Immature natural killer cell (primary cell): ENCODE data around the gene CMC1. TPM values are rescaled to one million over a fixed set of nuclear protein-coding genes. Genes with fewer than 3 reads are reported as not detected.

Experiments
- DNase-seq, 3 donors: peaks; one replicate each; pipeline ENCODE4 v3.0.0; 2022; ENCODE audit warnings: mixed read lengths in 1 of 3
- H3K27ac Mint-ChIP-seq, 6 donors: one replicate each; pipeline ENCODE4 v1.8.0; 2020; ENCODE audit warnings: mixed read lengths in 6 of 6, mild to moderate bottlenecking in 5 of 6, inconsistent platforms in 4 of 6, moderate library complexity in 3 of 6
- H3K27me3 Mint-ChIP-seq, 3 donors: one replicate each; pipeline ENCODE4 v1.8.0; 2020 to 2021; ENCODE audit warnings: low read depth in 3 of 3, mild to moderate bottlenecking in 3 of 3, mixed read lengths in 3 of 3, moderate library complexity in 3 of 3, inconsistent platforms in 1 of 3
- H3K36me3 Mint-ChIP-seq, 3 donors: one replicate each; pipeline ENCODE4 v1.8.0; 2020; ENCODE audit warnings: mixed read lengths in 3 of 3, inconsistent platforms in 2 of 3, mild to moderate bottlenecking in 2 of 3
- H3K4me1 Mint-ChIP-seq, 2 donors: one replicate each; pipeline ENCODE4 v1.8.0; 2020; ENCODE audit warnings: inconsistent platforms in 2 of 2, mild to moderate bottlenecking in 2 of 2, mixed read lengths in 2 of 2, moderate library complexity in 1 of 2
- H3K4me3 Mint-ChIP-seq, 5 donors: one replicate each; pipeline ENCODE4 v1.8.0; 2020; ENCODE audit warnings: mild to moderate bottlenecking in 5 of 5, mixed read lengths in 5 of 5, inconsistent platforms in 3 of 5, moderate library complexity in 3 of 5
- H3K9me3 Mint-ChIP-seq, 6 donors: one replicate each; pipeline ENCODE4 v1.8.0; 2020; ENCODE audit warnings: mild to moderate bottlenecking in 6 of 6, mixed read lengths in 6 of 6, inconsistent platforms in 4 of 6, moderate library complexity in 3 of 6
- polyA plus RNA-seq, 3 donors: library from polyadenylated mRNA; unstranded; fragments of 300-500 nt; fragmentation: Illumina TruSeq; gene quantifications; one replicate each; pipeline ENCODE4 v1.2.3, GENCODE V29; 2021

CMC1 gene
- polyA plus RNA-seq, 3 donors from 2014 or later = 471 to 902 (median 536) TPM

- peaks cover 0 to 6% (median 6%) of the 10 kb centered on the region in 3 donors for H3K27me3 Mint-ChIP-seq
- H3K9me3 Mint-ChIP-seq = no peaks in the 10 kb centered on the region
- H3K4me3 Mint-ChIP-seq = peak overlapping the region; percentile 88 to 95 (median 89)
- DNase-seq = peak in 2 of 3 donors; percentile 30
- peak overlapping the region; percentile 85 to 97 (median 88) for H3K27ac Mint-ChIP-seq
- H3K36me3 Mint-ChIP-seq = peaks cover 0 to 13% (median 0%) of the 10 kb centered on the region in 3 donors
- H3K4me1 Mint-ChIP-seq = peaks cover 54 to 68% of the 10 kb centered on the region in 2 donors
Measured at GRCh38 chr3:28291577-28291976, 50.2 kb downstream of the CMC1 start.

- no peaks in the 10 kb centered on the region for H3K9me3 Mint-ChIP-seq
- peaks cover 56 to 69% of the 10 kb centered on the region in 2 donors for H3K4me1 Mint-ChIP-seq
- DNase-seq = no peak
- H3K4me3 Mint-ChIP-seq = peak overlapping the region; percentile 88 to 95 (median 89)
- peaks cover 0 to 6% (median 6%) of the 10 kb centered on the region in 3 donors for H3K27me3 Mint-ChIP-seq
- H3K36me3 Mint-ChIP-seq = peaks cover 4 to 19% (median 8%) of the 10 kb centered on the region in 3 donors
- peak overlapping the region; percentile 85 to 97 (median 88) for H3K27ac Mint-ChIP-seq
Measured at GRCh38 chr3:28292622-28293021, 51.2 kb downstream of the CMC1 start.

GRCh38 chr3:28294667-28295413, 53.4 kb downstream of the CMC1 start:
- H3K36me3 Mint-ChIP-seq = peaks cover 8 to 19% (median 8%) of the 10 kb centered on the region in 3 donors
- peaks cover 66 to 83% of the 10 kb centered on the region in 2 donors for H3K4me1 Mint-ChIP-seq
- DNase-seq = peak in 2 of 3 donors; percentile 34 to 36
- peaks cover 0 to 6% (median 6%) of the 10 kb centered on the region in 3 donors for H3K27me3 Mint-ChIP-seq
- H3K27ac Mint-ChIP-seq = peak overlapping the region; percentile 85 to 97 (median 94)
- no peaks in the 10 kb centered on the region for H3K9me3 Mint-ChIP-seq
- H3K4me3 Mint-ChIP-seq = peak overlapping the region; percentile 88 to 95 (median 89)

GRCh38 chr3:28295898-28296490, 54.6 kb downstream of the CMC1 start:
- peaks cover 1 to 6% (median 6%) of the 10 kb centered on the region in 3 donors for H3K27me3 Mint-ChIP-seq
- H3K36me3 Mint-ChIP-seq = peaks cover 8 to 19% (median 8%) of the 10 kb centered on the region in 3 donors
- no peaks in the 10 kb centered on the region for H3K9me3 Mint-ChIP-seq
- DNase-seq = peak in 2 of 3 donors; percentile 24 to 36
- peak overlapping the region; percentile 85 to 97 (median 94) for H3K27ac Mint-ChIP-seq
- H3K4me1 Mint-ChIP-seq = peaks cover 68 to 83% of the 10 kb centered on the region in 2 donors
- peak overlapping the region; percentile 88 to 95 (median 89) for H3K4me3 Mint-ChIP-seq

GRCh38 chr3:28299705-28300104, 58.3 kb downstream of the CMC1 start:
- Mint-ChIP-seq H3K36me3 (peaks cover 8 to 19% (median 12%) of the 10 kb centered on the region in 3 donors), H3K4me1 (peaks cover 63 to 96% of the 10 kb centered on the region in 2 donors), H3K27me3 (peaks cover 1 to 6% (median 5%) of the 10 kb centered on the region in 3 donors), H3K9me3 (no peaks in the 10 kb centered on the region), H3K4me3 (peak overlapping the region; percentile 55 to 78 (median 66)), H3K27ac (peak overlapping the region; percentile 70 to 88 (median 78))
- no peak for DNase-seq

GRCh38 chr3:28300345-28300962, 59.0 kb downstream of the CMC1 start:
- no peak for DNase-seq
- Mint-ChIP-seq H3K4me1 (peaks cover 64 to 96% of the 10 kb centered on the region in 2 donors), H3K4me3 (peak overlapping the region; percentile 55 to 83 (median 66)), H3K9me3 (no peaks in the 10 kb centered on the region), H3K27ac (peak overlapping the region; percentile 70 to 89 (median 88)), H3K36me3 (peaks cover 8 to 21% (median 18%) of the 10 kb centered on the region in 3 donors), H3K27me3 (peaks cover 0 to 2% (median under 1%) of the 10 kb centered on the region in 3 donors)

- H3K4me3 Mint-ChIP-seq = peak overlapping the region in 4 of 5 donors; percentile 7 to 55 (median 11)
- no peaks in the 10 kb centered on the region for H3K9me3 Mint-ChIP-seq
- peaks cover 7 to 22% (median 20%) of the 10 kb centered on the region in 3 donors for H3K36me3 Mint-ChIP-seq
- peaks cover 0 to 2% (median 0%) of the 10 kb centered on the region in 3 donors for H3K27me3 Mint-ChIP-seq
- H3K27ac Mint-ChIP-seq = peak overlapping the region; percentile 49 to 87 (median 77)
- DNase-seq = no peak
- H3K4me1 Mint-ChIP-seq = peaks cover 67 to 97% of the 10 kb centered on the region in 2 donors
Measured at GRCh38 chr3:28301688-28302087, 60.3 kb downstream of the CMC1 start.

- DNase-seq = no peak
- H3K9me3 Mint-ChIP-seq = no peaks in the 10 kb centered on the region
- H3K4me3 Mint-ChIP-seq = peak overlapping the region in 3 of 5 donors; percentile 12 to 70 (median 52)
- peaks cover 10 to 37% (median 25%) of the 10 kb centered on the region in 3 donors for H3K36me3 Mint-ChIP-seq
- peaks cover 55 to 85% of the 10 kb centered on the region in 2 donors for H3K4me1 Mint-ChIP-seq
- H3K27me3 Mint-ChIP-seq = peaks cover 0 to 3% (median 3%) of the 10 kb centered on the region in 3 donors
- peak overlapping the region in 2 of 6 donors; percentile 38 to 55 for H3K27ac Mint-ChIP-seq
Measured at GRCh38 chr3:28308196-28308595, 66.8 kb downstream of the CMC1 start.

- Mint-ChIP-seq H3K36me3 (peaks cover 15 to 26% (median 20%) of the 10 kb centered on the region in 3 donors), H3K4me1 (peaks cover 40 to 83% of the 10 kb centered on the region in 2 donors), H3K27ac (peak overlapping the region; percentile 2 to 70 (median 22))
Measured at GRCh38 chr3:28315711-28316110, 74.3 kb downstream of the CMC1 start.

GRCh38 chr3:28316226-28316625, 74.8 kb downstream of the CMC1 start:
- H3K27ac Mint-ChIP-seq = peak overlapping the region in 2 of 6 donors; percentile 2 to 22

More at GRCh38 chr3:28315711-28316110, 74.3 kb downstream of the CMC1 start:
- no peak overlapping the region for H3K4me3 Mint-ChIP-seq
- DNase-seq = no peak
- no peaks in the 10 kb centered on the region for H3K9me3 Mint-ChIP-seq
- H3K27me3 Mint-ChIP-seq = peaks cover 0 to 1% (median 0%) of the 10 kb centered on the region in 3 donors

GRCh38 chr3:28317438-28318022, 76.1 kb downstream of the CMC1 start:
- Mint-ChIP-seq H3K9me3 (no peaks in the 10 kb centered on the region), H3K4me1 (peaks cover 50 to 86% of the 10 kb centered on the region in 2 donors), H3K36me3 (peaks cover 26 to 31% (median 28%) of the 10 kb centered on the region in 3 donors), H3K4me3 (peak overlapping the region in 2 of 5 donors; percentile 20 to 51), H3K27ac (peak overlapping the region in 4 of 6 donors; percentile 38 to 83 (median 56)), H3K27me3 (peaks cover 0 to 1% (median 0%) of the 10 kb centered on the region in 3 donors)
- DNase-seq = peak; percentile 61 to 72 (median 65)

More at GRCh38 chr3:28316226-28316625, 74.8 kb downstream of the CMC1 start:
- H3K9me3 Mint-ChIP-seq = no peaks in the 10 kb centered on the region
- peaks cover 0 to 1% (median 0%) of the 10 kb centered on the region in 3 donors for H3K27me3 Mint-ChIP-seq
- no peak overlapping the region for H3K4me3 Mint-ChIP-seq
- peaks cover 42 to 83% of the 10 kb centered on the region in 2 donors for H3K4me1 Mint-ChIP-seq
- no peak for DNase-seq
- H3K36me3 Mint-ChIP-seq = peaks cover 20 to 27% (median 25%) of the 10 kb centered on the region in 3 donors

GRCh38 chr3:28320981-28321380, 79.6 kb downstream of the CMC1 start:
- H3K4me1 Mint-ChIP-seq = peaks cover 64 to 94% of the 10 kb centered on the region in 2 donors
- peaks cover 33 to 39% (median 36%) of the 10 kb centered on the region in 3 donors for H3K36me3 Mint-ChIP-seq
- no peaks in the 10 kb centered on the region for H3K9me3 Mint-ChIP-seq
- H3K27ac Mint-ChIP-seq = peak overlapping the region; percentile 12 to 88 (median 80)
- H3K27me3 Mint-ChIP-seq = peaks cover 0 to 1% (median 0%) of the 10 kb centered on the region in 3 donors
- H3K4me3 Mint-ChIP-seq = peak overlapping the region in 3 of 5 donors; percentile 1 to 30 (median 8)
- no peak for DNase-seq

- Mint-ChIP-seq H3K4me1 (peaks cover 77 to 94% of the 10 kb centered on the region in 2 donors), H3K4me3 (no peak overlapping the region), H3K27ac (peak overlapping the region; percentile 9 to 73 (median 38))
Measured at GRCh38 chr3:28322464-28322863, 81.0 kb downstream of the CMC1 start.

More at GRCh38 chr3:28322464-28322863, 81.0 kb downstream of the CMC1 start:
- no peaks in the 10 kb centered on the region for H3K9me3 Mint-ChIP-seq
- no peak for DNase-seq
- H3K27me3 Mint-ChIP-seq = peaks cover 0 to 9% (median 4%) of the 10 kb centered on the region in 3 donors
- H3K36me3 Mint-ChIP-seq = peaks cover 33 to 39% (median 36%) of the 10 kb centered on the region in 3 donors
